GM13976 (cell line): ENCODE measurements around the gene ACTMAP.

ENCODE experiments used
- DNase-seq: peaks from one replicate; pipeline ENCODE4 v3.0.0; 2012; ENCODE audit warnings: low spot score
- in situ Hi-C: fragments of 300-500 bp; cut with MboI; formaldehyde crosslinking; loops from one replicate; pipeline ENCODE4 v1.12.0; 2022; ENCODE audit warnings: low sequenced_read_pairs, mixed read lengths, inconsistent platforms; ENCODE audit not compliant: unreplicated experiment
- TF ChIP-seq, protein P1 (sequence below): IDR thresholded peaks from 2 replicates; pipeline ENCODE4 v1.5.1; 2012; ENCODE audit warnings: borderline replicate concordance, mild to moderate bottlenecking; ENCODE audit not compliant: insufficient read depth; ENCODE audit errors: extremely low read depth, missing control alignments, control extremely low read depth

The ACTMAP gene

DNA sequence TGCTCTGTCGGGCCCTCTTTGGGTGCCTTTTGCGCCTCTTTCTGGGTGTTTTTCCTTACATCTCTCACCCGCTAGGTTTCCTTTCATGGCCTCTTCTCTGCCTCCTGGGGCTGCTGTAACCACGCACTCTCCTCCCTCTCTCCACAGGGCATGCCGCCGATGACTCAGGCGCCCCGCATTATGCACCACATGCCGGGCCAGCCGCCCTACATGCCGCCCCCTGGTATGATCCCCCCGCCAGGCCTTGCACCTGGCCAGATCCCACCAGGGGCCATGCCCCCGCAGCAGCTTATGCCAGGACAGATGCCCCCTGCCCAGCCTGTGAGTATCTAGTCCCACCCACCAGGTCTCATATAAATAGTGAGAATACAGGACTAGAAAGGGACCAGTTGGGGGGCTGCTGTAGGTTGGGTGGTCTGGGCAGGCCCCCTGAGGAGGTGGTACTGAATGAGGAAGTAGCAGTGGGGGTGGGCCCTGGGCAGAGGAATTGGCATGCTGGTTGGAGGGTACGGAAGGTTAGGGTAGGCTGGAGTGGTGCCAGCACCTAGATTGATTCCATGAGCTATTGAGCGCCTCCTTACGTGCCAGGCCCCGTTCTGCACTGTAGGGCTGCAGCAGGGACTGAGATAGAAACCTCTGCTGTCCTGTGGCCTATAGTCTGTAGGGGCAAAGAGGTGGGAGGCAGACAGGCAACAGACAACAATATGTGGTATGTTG lies 12.6 kb upstream of the ACTMAP start:
- in situ Hi-C loops: no loop called here
- no peak for DNase-seq
- TF ChIP-seq, protein P1, sequence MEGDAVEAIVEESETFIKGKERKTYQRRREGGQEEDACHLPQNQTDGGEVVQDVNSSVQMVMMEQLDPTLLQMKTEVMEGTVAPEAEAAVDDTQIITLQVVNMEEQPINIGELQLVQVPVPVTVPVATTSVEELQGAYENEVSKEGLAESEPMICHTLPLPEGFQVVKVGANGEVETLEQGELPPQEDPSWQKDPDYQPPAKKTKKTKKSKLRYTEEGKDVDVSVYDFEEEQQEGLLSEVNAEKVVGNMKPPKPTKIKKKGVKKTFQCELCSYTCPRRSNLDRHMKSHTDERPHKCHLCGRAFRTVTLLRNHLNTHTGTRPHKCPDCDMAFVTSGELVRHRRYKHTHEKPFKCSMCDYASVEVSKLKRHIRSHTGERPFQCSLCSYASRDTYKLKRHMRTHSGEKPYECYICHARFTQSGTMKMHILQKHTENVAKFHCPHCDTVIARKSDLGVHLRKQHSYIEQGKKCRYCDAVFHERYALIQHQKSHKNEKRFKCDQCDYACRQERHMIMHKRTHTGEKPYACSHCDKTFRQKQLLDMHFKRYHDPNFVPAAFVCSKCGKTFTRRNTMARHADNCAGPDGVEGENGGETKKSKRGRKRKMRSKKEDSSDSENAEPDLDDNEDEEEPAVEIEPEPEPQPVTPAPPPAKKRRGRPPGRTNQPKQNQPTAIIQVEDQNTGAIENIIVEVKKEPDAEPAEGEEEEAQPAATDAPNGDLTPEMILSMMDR: no peak

DNA sequence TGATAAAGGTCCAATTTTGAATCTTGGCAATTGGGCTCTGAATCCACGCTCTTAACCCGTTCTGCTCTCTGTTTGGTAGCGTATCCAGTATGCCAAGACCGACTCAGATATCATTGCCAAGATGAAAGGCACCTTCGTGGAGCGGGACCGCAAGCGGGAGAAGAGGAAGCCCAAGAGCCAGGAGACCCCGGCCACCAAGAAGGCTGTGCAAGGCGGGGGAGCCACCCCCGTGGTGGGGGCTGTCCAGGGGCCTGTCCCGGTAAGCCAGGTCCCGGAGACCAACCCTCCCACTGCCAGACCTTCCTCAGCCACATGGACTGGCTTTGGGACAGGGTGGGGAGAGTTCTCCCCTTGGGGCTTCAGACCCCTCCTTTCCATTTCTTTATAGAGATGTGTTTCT lies 9.1 kb upstream of the ACTMAP start:
- TF ChIP-seq, protein P1: no peak
- in situ Hi-C loops: no loop called here
- DNase-seq: no peak

DNA sequence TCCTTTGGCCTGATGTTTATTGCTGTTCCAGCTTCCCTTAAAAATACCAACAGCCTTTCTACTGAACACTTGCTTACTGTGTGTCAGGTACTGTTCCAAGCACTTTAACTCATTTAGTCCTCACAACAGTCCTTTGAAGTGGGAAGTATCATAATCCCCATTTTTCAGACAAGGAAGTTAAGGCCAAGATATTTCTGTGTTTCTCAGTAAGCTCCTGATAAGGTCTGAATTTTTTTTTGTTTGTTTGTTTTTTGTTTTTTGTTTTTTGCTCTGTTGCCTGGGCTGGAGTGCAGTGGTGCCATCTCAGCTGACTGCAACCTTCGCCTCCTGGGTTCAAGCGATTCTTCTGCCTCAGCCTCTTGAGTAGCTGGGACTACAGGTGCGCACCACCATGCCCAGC lies 8.2 kb upstream of the ACTMAP start:
- in situ Hi-C loops: no loop called here
- DNase-seq: no peak
- TF ChIP-seq, protein P1: no peak

DNA sequence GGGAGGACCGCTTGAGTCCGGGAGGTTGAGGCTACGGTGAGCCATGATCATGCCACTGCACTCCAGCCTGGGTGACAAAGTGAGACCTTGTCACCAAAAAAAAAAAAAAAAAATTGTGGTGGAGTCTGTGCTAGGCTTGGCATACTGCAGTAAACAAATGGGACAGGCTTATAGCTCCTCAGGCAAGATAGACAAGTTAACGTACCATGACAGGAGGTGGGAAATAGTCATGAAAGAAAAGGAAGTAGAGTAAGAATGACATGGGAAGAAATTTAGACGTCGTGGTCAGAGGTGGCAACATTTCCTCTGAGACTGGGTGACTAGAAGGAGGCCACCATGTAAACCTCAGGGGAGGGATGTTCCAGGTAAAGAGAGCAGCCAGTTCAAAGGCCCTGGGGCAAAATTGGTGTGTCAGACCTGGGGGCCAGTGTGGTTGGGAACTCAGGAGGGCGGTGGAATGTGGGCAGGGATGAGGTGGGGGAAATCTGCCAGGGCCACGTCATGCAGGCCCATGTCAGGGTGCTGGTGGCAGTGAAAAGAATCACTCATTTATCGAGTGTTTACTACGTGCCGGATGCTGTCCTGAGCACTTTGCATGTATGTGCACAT lies 6.3 kb upstream of the ACTMAP start:
- in situ Hi-C loops: no loop called here
- DNase-seq: no peak
- TF ChIP-seq, protein P1: no peak

DNA sequence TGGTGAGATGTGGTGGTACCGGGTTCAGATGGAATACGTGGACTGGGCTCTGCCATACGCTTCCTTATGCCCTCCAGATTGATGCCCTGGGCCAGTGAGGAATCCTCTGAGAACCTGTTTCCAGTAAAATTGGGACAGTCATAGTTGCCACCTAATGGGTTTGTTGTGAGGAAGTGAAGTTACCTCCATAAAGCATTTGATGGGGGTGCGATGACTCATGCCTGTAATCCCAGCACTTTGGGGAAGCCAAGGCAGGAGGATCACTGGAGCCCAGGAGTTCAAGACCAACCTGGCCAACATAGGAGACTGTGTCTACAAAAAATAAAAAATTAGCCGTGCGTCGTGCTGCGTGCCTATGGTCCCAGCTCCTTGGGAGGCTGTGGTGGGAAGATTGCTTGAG lies 5.5 kb upstream of the ACTMAP start:
- TF ChIP-seq, protein P1: no peak
- DNase-seq: no peak
- in situ Hi-C loops: no loop called here

DNA sequence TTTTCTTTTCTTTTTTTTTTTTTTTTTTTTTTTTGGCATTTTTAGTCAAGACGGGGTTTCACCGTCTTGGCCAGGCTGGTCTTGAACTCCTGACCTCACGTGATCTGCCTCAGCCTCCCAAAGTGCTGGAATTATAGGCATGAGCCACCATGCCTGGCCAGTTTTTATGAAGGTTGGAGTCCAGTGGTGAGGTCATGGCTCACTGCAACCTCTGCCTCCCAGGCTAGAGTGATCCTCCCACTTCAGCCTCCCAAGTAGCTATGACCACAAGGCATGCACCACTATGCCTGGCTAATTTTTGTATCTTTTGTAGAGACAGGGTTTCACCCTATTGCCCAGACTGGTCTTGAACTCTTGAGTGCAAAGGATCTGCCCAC lies 5.0 kb upstream of the ACTMAP start:
- no peak for DNase-seq
- in situ Hi-C loops: no loop called here
- TF ChIP-seq, protein P1: no peak
